H54 (cell line): ENCODE results near the gene FCRLA.
"Not testable (repeated sequence)": the region's sequence is repeated elsewhere in the genome, so short reads cannot be mapped to it uniquely, and the experiment has no call there.

ENCODE experiments used
- DNase-seq: peaks from one replicate; pipeline ENCODE4 v3.0.0; 2011; ENCODE audit warnings: low spot score, mixed read lengths; ENCODE audit not compliant: insufficient read length
- FAIRE-seq: peaks from 3 replicates; lab custom pipeline; 2011; peaks lifted over from hg19 to GRCh38; lab: Jason Lieb, UNC
- POLR2A ChIP-seq: IDR thresholded peaks from 2 replicates; pipeline ENCODE4 v1.6.1; 2011; ENCODE audit warnings: low read depth, mild to moderate bottlenecking, low read length

Gene FCRLA

GRCh38 chr1:161720956-161721737 lies 14.1 kb downstream of the FCRLA start, which contains the start of gene FCRLB:
FCRLB (plus strand) TSS chr1:161721544; CDS start chr1:161722673, 1,129 bp downstream.
- TF ChIP-seq POLR2A: no peak
- FAIRE-seq (no peak), DNase-seq (no peak)

- DNase-seq: peak; percentile 75
- peak; percentile 30 for FAIRE-seq
- no peak for TF ChIP-seq POLR2A
Observed at GRCh38 chr1:161721738-161722343, 14.8 kb downstream of the FCRLA start.

- no peak for TF ChIP-seq POLR2A
- DNase-seq (no peak), FAIRE-seq (no peak)
Observed at GRCh38 chr1:161722406-161722805, 15.4 kb downstream of the FCRLA start.

- DNase-seq (no peak), FAIRE-seq (no peak)
- TF ChIP-seq POLR2A: no peak
Observed at GRCh38 chr1:161723459-161724141, 16.6 kb downstream of the FCRLA start.

- DNase-seq, FAIRE-seq: not testable (repeated sequence)
- 0 out of 2 replicates have a peak, but pooled peaks have one; percentile 12 for TF ChIP-seq POLR2A
Observed at GRCh38 chr1:161725258-161725907, 18.4 kb downstream of the FCRLA start.

- peak; percentile 30 for DNase-seq
- FAIRE-seq: no peak
Observed at GRCh38 chr1:161725908-161726472, 19.0 kb downstream of the FCRLA start.

GRCh38 chr1:161726473-161727255 lies 19.6 kb downstream of the FCRLA start:
- DNase-seq (peak; percentile 76), FAIRE-seq (no peak)
- TF ChIP-seq POLR2A: peak; percentile 93

More at GRCh38 chr1:161725908-161726472, 19.0 kb downstream of the FCRLA start:
- TF ChIP-seq POLR2A: no peak

GRCh38 chr1:161727256-161727924 lies 20.4 kb downstream of the FCRLA start:
- TF ChIP-seq POLR2A: no peak
- DNase-seq: peak; percentile 6
- no peak for FAIRE-seq

- DNase-seq: no peak
- no peak for FAIRE-seq
- no peak for TF ChIP-seq POLR2A
Observed at GRCh38 chr1:161728376-161729226, 21.6 kb downstream of the FCRLA start.

GRCh38 chr1:161730050-161730564 lies 23.1 kb downstream of the FCRLA start:
- FAIRE-seq (peak; percentile 43), DNase-seq (peak; percentile 50)
- no peak for TF ChIP-seq POLR2A

GRCh38 chr1:161731241-161731640 lies 24.2 kb downstream of the FCRLA start:
- TF ChIP-seq POLR2A: no peak
- FAIRE-seq (no peak), DNase-seq (no peak)
